Endometrial microvascular endothelial cells (primary cell): ENCODE data around the gene MIEN1. TPM values are rescaled to one million over a fixed set of nuclear protein-coding genes. Genes with fewer than 3 reads are reported as not detected.
"Not testable (repeated sequence)": the region's sequence is repeated elsewhere in the genome, so short reads cannot be mapped to it uniquely, and the experiment has no call there.

ENCODE experiments used
- in situ Hi-C: cut with HindIII; loops from 2 replicates; pipeline ENCODE4 v1.10.0; 2017; ENCODE audit warnings: low sequenced_read_pairs, low pct_unique_long_range_greater_than_20kb; ENCODE audit errors: inconsistent ontology term
- total RNA-seq: library from RNA; depleted of rRNA; stranded (reverse); fragments of >200 nt; gene quantifications from one replicate; pipeline ENCODE4 v1.2.3, GENCODE V29; 2015; ENCODE audit errors: inconsistent ontology term

Gene MIEN1
- total RNA-seq, 1 donor from 2014 or later: 80.7 TPM

GRCh38 chr17:39722965-39723848, 7.1 kb downstream of the MIEN1 start:
- in situ Hi-C loops: no loop called here

- in situ Hi-C loops: no loop called here
Measured at GRCh38 chr17:39722104-39722503, 8.2 kb downstream of the MIEN1 start.

GRCh38 chr17:39719563-39720355, 10.6 kb downstream of the MIEN1 start:
- in situ Hi-C loops: no loop called here

- in situ Hi-C loops: no loop called here
Measured at GRCh38 chr17:39717660-39718059, 12.7 kb downstream of the MIEN1 start.

- in situ Hi-C loops: no loop called here
Measured at GRCh38 chr17:39716879-39717536, 13.3 kb downstream of the MIEN1 start.

- in situ Hi-C loops: no loop called here
Measured at GRCh38 chr17:39716073-39716818, 14.1 kb downstream of the MIEN1 start.

GRCh38 chr17:39715375-39716072, 14.8 kb downstream of the MIEN1 start:
- in situ Hi-C loops: no loop called here

GRCh38 chr17:39714234-39714633, 16.1 kb downstream of the MIEN1 start:
- in situ Hi-C loops: no loop called here

GRCh38 chr17:39711851-39712250, 18.5 kb downstream of the MIEN1 start:
- in situ Hi-C loops: no loop called here

GRCh38 chr17:39711071-39711470, 19.3 kb downstream of the MIEN1 start:
- in situ Hi-C loops: not testable (repeated sequence)

GRCh38 chr17:39709998-39710964, 20.1 kb downstream of the MIEN1 start:
- in situ Hi-C loops: no loop called here

- in situ Hi-C loops: no loop called here
Measured at GRCh38 chr17:39709319-39709997, 20.9 kb downstream of the MIEN1 start.

- in situ Hi-C loops: no loop called here
Measured at GRCh38 chr17:39706921-39707337, 23.4 kb downstream of the MIEN1 start.

GRCh38 chr17:39706383-39706782, 23.9 kb downstream of the MIEN1 start:
- in situ Hi-C loops: no loop called here

- in situ Hi-C loops: no loop called here
Measured at GRCh38 chr17:39705786-39706348, 24.5 kb downstream of the MIEN1 start.

GRCh38 chr17:39704821-39705551, 25.3 kb downstream of the MIEN1 start:
- in situ Hi-C loops: no loop called here
